ENCODE results near the gene HEBP2. TPM values are rescaled to one million over a fixed set of nuclear protein-coding genes. Genes with fewer than 3 reads are reported as not detected.
A peak's percentile ranks its signal among the peaks of the same experiment; 100 is the strongest.

The HEBP2 gene
- total and polyA plus RNA-seq, 2 experiments from 2014 or later = 25.6 to 118 TPM

DNA sequence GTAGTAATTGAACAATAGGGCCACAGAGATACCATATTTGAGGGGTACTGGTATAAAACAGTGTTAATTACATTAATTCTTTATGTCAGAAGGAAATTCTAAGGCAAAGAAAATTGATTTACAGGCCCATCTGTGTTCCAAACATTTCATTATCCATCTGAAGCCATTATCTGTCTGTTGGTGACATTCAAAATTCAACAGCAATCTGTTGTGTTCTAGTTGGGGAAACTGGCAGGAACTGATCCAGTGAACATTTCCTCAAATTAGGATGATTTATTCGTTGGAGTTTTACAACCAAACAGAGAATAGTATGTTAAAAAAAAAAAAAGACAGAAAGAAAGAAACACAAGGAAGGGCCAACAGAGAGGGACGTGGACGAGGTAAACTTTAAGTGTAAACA, 30.1 kb downstream of the HEBP2 start:
- Mint-ChIP-seq H3K36me3 (ENCODE audit: low read depth) (peaks cover 11% of the 10 kb centered on the region), H3K4me3 (no peak overlapping the region), H3K9me3 (no peaks in the 10 kb centered on the region), H3K27ac (no peak overlapping the region), H3K27me3 (ENCODE audit: insufficient read depth, low read depth, poor library complexity) (no peaks in the 10 kb centered on the region), H3K4me1 (peaks cover 19% of the 10 kb centered on the region)
- H2AFZ ChIP-seq = no peak overlapping the region
- no peaks in the 10 kb centered on the region for H3K4me1 ChIP-seq (ENCODE audit: insufficient read depth)
- ATAC-seq (no peak), DNase-seq (ENCODE audit: low spot score) (no peak)
- H3K4me2 ChIP-seq = no peak overlapping the region
- H3K9me2 ChIP-seq (ENCODE audit: insufficient read depth) = no peaks in the 10 kb centered on the region; the same call in 1 of the 2 replicates
- H3K4me3 ChIP-seq = no peak overlapping the region
- H3K27ac ChIP-seq (ENCODE audit: low read depth) = 0 out of 2 replicates have a peak overlapping the region, but pooled peaks have one; percentile 39
- no peaks in the 10 kb centered on the region for H3K79me2 ChIP-seq (replicated peaks; ENCODE audit: insufficient read depth)
- TF ChIP-seq, protein P1, sequence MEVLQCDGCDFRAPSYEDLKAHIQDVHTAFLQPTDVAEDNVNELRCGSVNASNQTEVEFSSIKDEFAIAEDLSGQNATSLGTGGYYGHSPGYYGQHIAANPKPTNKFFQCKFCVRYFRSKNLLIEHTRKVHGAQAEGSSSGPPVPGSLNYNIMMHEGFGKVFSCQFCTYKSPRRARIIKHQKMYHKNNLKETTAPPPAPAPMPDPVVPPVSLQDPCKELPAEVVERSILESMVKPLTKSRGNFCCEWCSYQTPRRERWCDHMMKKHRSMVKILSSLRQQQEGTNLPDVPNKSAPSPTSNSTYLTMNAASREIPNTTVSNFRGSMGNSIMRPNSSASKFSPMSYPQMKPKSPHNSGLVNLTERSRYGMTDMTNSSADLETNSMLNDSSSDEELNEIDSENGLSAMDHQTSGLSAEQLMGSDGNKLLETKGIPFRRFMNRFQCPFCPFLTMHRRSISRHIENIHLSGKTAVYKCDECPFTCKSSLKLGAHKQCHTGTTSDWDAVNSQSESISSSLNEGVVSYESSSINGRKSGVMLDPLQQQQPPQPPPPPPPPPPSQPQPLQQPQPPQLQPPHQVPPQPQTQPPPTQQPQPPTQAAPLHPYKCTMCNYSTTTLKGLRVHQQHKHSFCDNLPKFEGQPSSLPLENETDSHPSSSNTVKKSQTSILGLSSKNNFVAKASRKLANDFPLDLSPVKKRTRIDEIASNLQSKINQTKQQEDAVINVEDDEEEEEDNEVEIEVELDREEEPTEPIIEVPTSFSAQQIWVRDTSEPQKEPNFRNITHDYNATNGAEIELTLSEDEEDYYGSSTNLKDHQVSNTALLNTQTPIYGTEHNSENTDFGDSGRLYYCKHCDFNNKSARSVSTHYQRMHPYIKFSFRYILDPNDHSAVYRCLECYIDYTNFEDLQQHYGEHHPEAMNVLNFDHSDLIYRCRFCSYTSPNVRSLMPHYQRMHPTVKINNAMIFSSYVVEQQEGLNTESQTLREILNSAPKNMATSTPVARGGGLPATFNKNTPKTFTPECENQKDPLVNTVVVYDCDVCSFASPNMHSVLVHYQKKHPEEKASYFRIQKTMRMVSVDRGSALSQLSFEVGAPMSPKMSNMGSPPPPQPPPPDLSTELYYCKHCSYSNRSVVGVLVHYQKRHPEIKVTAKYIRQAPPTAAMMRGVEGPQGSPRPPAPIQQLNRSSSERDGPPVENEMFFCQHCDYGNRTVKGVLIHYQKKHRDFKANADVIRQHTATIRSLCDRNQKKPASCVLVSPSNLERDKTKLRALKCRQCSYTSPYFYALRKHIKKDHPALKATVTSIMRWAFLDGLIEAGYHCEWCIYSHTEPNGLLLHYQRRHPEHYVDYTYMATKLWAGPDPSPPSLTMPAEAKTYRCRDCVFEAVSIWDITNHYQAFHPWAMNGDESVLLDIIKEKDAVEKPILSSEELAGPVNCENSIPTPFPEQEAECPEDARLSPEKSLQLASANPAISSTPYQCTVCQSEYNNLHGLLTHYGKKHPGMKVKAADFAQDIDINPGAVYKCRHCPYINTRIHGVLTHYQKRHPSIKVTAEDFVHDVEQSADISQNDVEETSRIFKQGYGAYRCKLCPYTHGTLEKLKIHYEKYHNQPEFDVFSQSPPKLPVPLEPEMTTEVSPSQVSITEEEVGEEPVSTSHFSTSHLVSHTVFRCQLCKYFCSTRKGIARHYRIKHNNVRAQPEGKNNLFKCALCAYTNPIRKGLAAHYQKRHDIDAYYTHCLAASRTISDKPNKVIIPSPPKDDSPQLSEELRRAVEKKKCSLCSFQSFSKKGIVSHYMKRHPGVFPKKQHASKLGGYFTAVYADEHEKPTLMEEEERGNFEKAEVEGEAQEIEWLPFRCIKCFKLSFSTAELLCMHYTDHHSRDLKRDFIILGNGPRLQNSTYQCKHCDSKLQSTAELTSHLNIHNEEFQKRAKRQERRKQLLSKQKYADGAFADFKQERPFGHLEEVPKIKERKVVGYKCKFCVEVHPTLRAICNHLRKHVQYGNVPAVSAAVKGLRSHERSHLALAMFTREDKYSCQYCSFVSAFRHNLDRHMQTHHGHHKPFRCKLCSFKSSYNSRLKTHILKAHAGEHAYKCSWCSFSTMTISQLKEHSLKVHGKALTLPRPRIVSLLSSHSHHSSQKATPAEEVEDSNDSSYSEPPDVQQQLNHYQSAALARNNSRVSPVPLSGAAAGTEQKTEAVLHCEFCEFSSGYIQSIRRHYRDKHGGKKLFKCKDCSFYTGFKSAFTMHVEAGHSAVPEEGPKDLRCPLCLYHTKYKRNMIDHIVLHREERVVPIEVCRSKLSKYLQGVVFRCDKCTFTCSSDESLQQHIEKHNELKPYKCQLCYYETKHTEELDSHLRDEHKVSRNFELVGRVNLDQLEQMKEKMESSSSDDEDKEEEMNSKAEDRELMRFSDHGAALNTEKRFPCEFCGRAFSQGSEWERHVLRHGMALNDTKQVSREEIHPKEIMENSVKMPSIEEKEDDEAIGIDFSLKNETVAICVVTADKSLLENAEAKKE (CRISPR knock-in tag; IDR thresholded peaks at IDR 0.05) = no peak
- TF ChIP-seq REST (IDR thresholded peaks at IDR 0.05; ENCODE audit: unreplicated experiment) (no peak), ZNF114 (CRISPR knock-in tag; IDR thresholded peaks at IDR 0.05) (no peak), ZNF331 (CRISPR knock-in tag; IDR thresholded peaks at IDR 0.05; ENCODE audit: low read depth) (no peak), NANOG (IDR thresholded peaks at IDR 0.05; ENCODE audit: borderline replicate concordance) (no peak), POLR2AphosphoS5 (IDR thresholded peaks at IDR 0.05; ENCODE audit: low read depth) (no peak), JUNB (IDR thresholded peaks at IDR 0.05; ENCODE audit: unreplicated experiment) (no peak), ETS1 (IDR thresholded peaks at IDR 0.05) (no peak), STAT1 (IDR thresholded peaks at IDR 0.05; ENCODE audit: unreplicated experiment) (no peak), EZH2 (IDR thresholded peaks at IDR 0.05; ENCODE audit: low read depth, unreplicated experiment) (no peak), EZH2phosphoT487 (IDR thresholded peaks at IDR 0.05; ENCODE audit: unreplicated experiment) (no peak), CREB1 (CRISPR knock-in tag; IDR thresholded peaks at IDR 0.05; ENCODE audit: low read depth) (no peak)
- TF ChIP-seq, protein P2, sequence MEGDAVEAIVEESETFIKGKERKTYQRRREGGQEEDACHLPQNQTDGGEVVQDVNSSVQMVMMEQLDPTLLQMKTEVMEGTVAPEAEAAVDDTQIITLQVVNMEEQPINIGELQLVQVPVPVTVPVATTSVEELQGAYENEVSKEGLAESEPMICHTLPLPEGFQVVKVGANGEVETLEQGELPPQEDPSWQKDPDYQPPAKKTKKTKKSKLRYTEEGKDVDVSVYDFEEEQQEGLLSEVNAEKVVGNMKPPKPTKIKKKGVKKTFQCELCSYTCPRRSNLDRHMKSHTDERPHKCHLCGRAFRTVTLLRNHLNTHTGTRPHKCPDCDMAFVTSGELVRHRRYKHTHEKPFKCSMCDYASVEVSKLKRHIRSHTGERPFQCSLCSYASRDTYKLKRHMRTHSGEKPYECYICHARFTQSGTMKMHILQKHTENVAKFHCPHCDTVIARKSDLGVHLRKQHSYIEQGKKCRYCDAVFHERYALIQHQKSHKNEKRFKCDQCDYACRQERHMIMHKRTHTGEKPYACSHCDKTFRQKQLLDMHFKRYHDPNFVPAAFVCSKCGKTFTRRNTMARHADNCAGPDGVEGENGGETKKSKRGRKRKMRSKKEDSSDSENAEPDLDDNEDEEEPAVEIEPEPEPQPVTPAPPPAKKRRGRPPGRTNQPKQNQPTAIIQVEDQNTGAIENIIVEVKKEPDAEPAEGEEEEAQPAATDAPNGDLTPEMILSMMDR (conservative IDR thresholded peaks at IDR 0.05; ENCODE audit: low read depth in 2 of 2) = no peak
- H4K20me1 ChIP-seq (replicated peaks; ENCODE audit: insufficient read depth) = no peaks in the 10 kb centered on the region
- no peaks in the 10 kb centered on the region for H3K27me3 ChIP-seq (ENCODE audit: insufficient read depth)
- H3K36me3 ChIP-seq (ENCODE audit: insufficient read depth) = no peaks in the 10 kb centered on the region
- H3F3A ChIP-seq (replicated peaks; ENCODE audit: low read depth) = 0 out of 2 replicates have a peak, but pooled peaks cover 7% of the 10 kb centered on the region
